Activated CD8-positive, alpha-beta memory T cell treated with anti-CD3 and anti-CD28 coated beads, Interleukin-2, amount 10 ng/mL, durations not matched to agents 7 days and 5 days (primary cell): ENCODE results near the gene CACNA1C. TPM values are rescaled to one million over a fixed set of nuclear protein-coding genes. Genes with fewer than 3 reads are reported as not detected.

Experiments used
- ATAC-seq: fragments of 150-1000 bp; cut with Tn5 transposase; one replicate; pipeline ENCODE4 v1.10.0; 2021; ENCODE audit warnings: moderate library complexity
- CTCF ChIA-PET: fragments of 350-600 bp; sonication (Branson Sonifier 250); formaldehyde crosslinking; loops from one replicate; lab custom pipeline; 2021; ENCODE audit warnings: antibody characterized with exemption; lab: Charles Lee
- DNase-seq: peaks from one replicate; pipeline ENCODE4 v3.0.0-alpha.2; 2020
- H3K27ac Mint-ChIP-seq: one replicate; pipeline ENCODE4 v1.8.0; 2021; ENCODE audit warnings: mild to moderate bottlenecking, mixed read lengths
- H3K27me3 Mint-ChIP-seq: one replicate; pipeline ENCODE4 v1.8.0; 2021; ENCODE audit warnings: mixed read lengths
- H3K36me3 Mint-ChIP-seq: one replicate; pipeline ENCODE4 v1.8.0; 2021; ENCODE audit warnings: mild to moderate bottlenecking, mixed read lengths
- H3K4me1 Mint-ChIP-seq: one replicate; pipeline ENCODE4 v1.8.0; 2021; ENCODE audit warnings: mixed read lengths
- H3K4me3 Mint-ChIP-seq: one replicate; pipeline ENCODE4 v1.8.0; 2021; ENCODE audit warnings: mild to moderate bottlenecking, moderate library complexity, mixed read lengths
- H3K9me3 Mint-ChIP-seq: one replicate; pipeline ENCODE4 v1.8.0; 2022; ENCODE audit warnings: low read depth, mixed read lengths
- total RNA-seq, 2 experiments: library from RNA; stranded (reverse); gene quantifications; one replicate each; pipeline ENCODE4 v1.2.3, GENCODE V29; 2021

CACNA1C gene
- total RNA-seq, 2 experiments from 2014 or later, result 0.14 to 0.26 TPM

- H3K27ac Mint-ChIP-seq, result no peak overlapping the region
- peaks cover 23% of the 10 kb centered on the region for H3K27me3 Mint-ChIP-seq
- DNase-seq, result no peak
- no peaks in the 10 kb centered on the region for H3K36me3 Mint-ChIP-seq
- no peaks in the 10 kb centered on the region for H3K4me1 Mint-ChIP-seq
- no peaks in the 10 kb centered on the region for H3K9me3 Mint-ChIP-seq
- CTCF ChIA-PET, result interaction anchor here (1.2 kb wide), 1 partner anchor 222 kb away, joined by 3 read pairs; no protein-coding TSS in a partner anchor
- H3K4me3 Mint-ChIP-seq, result no peak overlapping the region
- no peak for ATAC-seq
Observed at GRCh38 chr12:2286047-2286446, 233.3 kb downstream of the CACNA1C start.

GRCh38 chr12:2286461-2287131 lies 233.8 kb downstream of the CACNA1C start:
- no peaks in the 10 kb centered on the region for H3K9me3 Mint-ChIP-seq
- H3K27me3 Mint-ChIP-seq, result peaks cover 21% of the 10 kb centered on the region
- H3K27ac Mint-ChIP-seq, result no peak overlapping the region
- H3K4me3 Mint-ChIP-seq, result no peak overlapping the region
- ATAC-seq, result no peak
- H3K4me1 Mint-ChIP-seq, result no peaks in the 10 kb centered on the region
- CTCF ChIA-PET, result no interaction called here
- no peaks in the 10 kb centered on the region for H3K36me3 Mint-ChIP-seq
- DNase-seq, result no peak

GRCh38 chr12:2287151-2287550 lies 234.4 kb downstream of the CACNA1C start:
- Mint-ChIP-seq H3K27me3 (peaks cover 21% of the 10 kb centered on the region), H3K27ac (no peak overlapping the region), H3K4me3 (no peak overlapping the region), H3K9me3 (no peaks in the 10 kb centered on the region), H3K4me1 (no peaks in the 10 kb centered on the region), H3K36me3 (no peaks in the 10 kb centered on the region)
- CTCF ChIA-PET, result no interaction called here
- ATAC-seq (no peak), DNase-seq (no peak)

GRCh38 chr12:2287589-2287988 lies 234.8 kb downstream of the CACNA1C start:
- DNase-seq (no peak), ATAC-seq (no peak)
- no peaks in the 10 kb centered on the region for H3K36me3 Mint-ChIP-seq
- H3K9me3 Mint-ChIP-seq, result no peaks in the 10 kb centered on the region
- no peaks in the 10 kb centered on the region for H3K4me1 Mint-ChIP-seq
- no peak overlapping the region for H3K4me3 Mint-ChIP-seq
- CTCF ChIA-PET, result no interaction called here
- peaks cover 21% of the 10 kb centered on the region for H3K27me3 Mint-ChIP-seq
- no peak overlapping the region for H3K27ac Mint-ChIP-seq

- Mint-ChIP-seq H3K4me3 (no peak overlapping the region), H3K4me1 (no peaks in the 10 kb centered on the region), H3K36me3 (no peaks in the 10 kb centered on the region), H3K27me3 (peaks cover 17% of the 10 kb centered on the region), H3K27ac (no peak overlapping the region), H3K9me3 (no peaks in the 10 kb centered on the region)
- CTCF ChIA-PET, result no interaction called here
- no peak for ATAC-seq
- DNase-seq, result no peak
Observed at GRCh38 chr12:2288001-2288400, 235.2 kb downstream of the CACNA1C start.

- peaks cover 13% of the 10 kb centered on the region for H3K27me3 Mint-ChIP-seq
- H3K4me3 Mint-ChIP-seq, result no peak overlapping the region
- ATAC-seq, result no peak
- DNase-seq, result no peak
- no peak overlapping the region for H3K27ac Mint-ChIP-seq
- H3K9me3 Mint-ChIP-seq, result no peaks in the 10 kb centered on the region
- H3K36me3 Mint-ChIP-seq, result no peaks in the 10 kb centered on the region
- CTCF ChIA-PET, result no interaction called here
- no peaks in the 10 kb centered on the region for H3K4me1 Mint-ChIP-seq
Observed at GRCh38 chr12:2288471-2288870, 235.7 kb downstream of the CACNA1C start.

GRCh38 chr12:2288875-2289274 lies 236.1 kb downstream of the CACNA1C start:
- ATAC-seq (no peak), DNase-seq (no peak)
- H3K9me3 Mint-ChIP-seq, result no peaks in the 10 kb centered on the region
- CTCF ChIA-PET, result no interaction called here
- peaks cover 10% of the 10 kb centered on the region for H3K27me3 Mint-ChIP-seq
- H3K4me1 Mint-ChIP-seq, result no peaks in the 10 kb centered on the region
- H3K27ac Mint-ChIP-seq, result no peak overlapping the region
- no peak overlapping the region for H3K4me3 Mint-ChIP-seq
- no peaks in the 10 kb centered on the region for H3K36me3 Mint-ChIP-seq

GRCh38 chr12:2289525-2289924 lies 236.7 kb downstream of the CACNA1C start:
- peaks cover 6% of the 10 kb centered on the region for H3K27me3 Mint-ChIP-seq
- no peaks in the 10 kb centered on the region for H3K36me3 Mint-ChIP-seq
- H3K27ac Mint-ChIP-seq, result no peak overlapping the region
- CTCF ChIA-PET, result interaction anchor here (1.0 kb wide), 1 partner anchor 233 kb away, joined by 3 read pairs; no protein-coding TSS in a partner anchor
- H3K4me3 Mint-ChIP-seq, result no peak overlapping the region
- no peak for DNase-seq
- no peaks in the 10 kb centered on the region for H3K9me3 Mint-ChIP-seq
- peaks cover 1% of the 10 kb centered on the region for H3K4me1 Mint-ChIP-seq
- no peak for ATAC-seq

GRCh38 chr12:2290091-2290490 lies 237.3 kb downstream of the CACNA1C start:
- H3K4me1 Mint-ChIP-seq, result peaks cover 4% of the 10 kb centered on the region

GRCh38 chr12:2290516-2291065 lies 237.8 kb downstream of the CACNA1C start:
- CTCF ChIA-PET, result interaction anchor here (0.9 to 1.6 kb wide), 6 partner anchors 9 to 234 kb away, joined by 3 to 5 read pairs (median 4); no protein-coding TSS in a partner anchor
- no peak overlapping the region for H3K4me3 Mint-ChIP-seq
- ATAC-seq (no peak), DNase-seq (no peak)
- peaks cover 6% of the 10 kb centered on the region for H3K4me1 Mint-ChIP-seq
- H3K27me3 Mint-ChIP-seq, result no peaks in the 10 kb centered on the region
- H3K9me3 Mint-ChIP-seq, result no peaks in the 10 kb centered on the region
- H3K27ac Mint-ChIP-seq, result no peak overlapping the region
- no peaks in the 10 kb centered on the region for H3K36me3 Mint-ChIP-seq

More at GRCh38 chr12:2290091-2290490, 237.3 kb downstream of the CACNA1C start:
- Mint-ChIP-seq H3K9me3 (no peaks in the 10 kb centered on the region), H3K4me3 (no peak overlapping the region), H3K27me3 (peaks cover under 1% of the 10 kb centered on the region), H3K36me3 (no peaks in the 10 kb centered on the region), H3K27ac (no peak overlapping the region)
- CTCF ChIA-PET, result interaction anchor here (0.9 to 1.6 kb wide), 3 partner anchors 10 to 234 kb away, joined by 3 to 5 read pairs (median 4); no protein-coding TSS in a partner anchor
- ATAC-seq (no peak), DNase-seq (no peak)

- Mint-ChIP-seq H3K27me3 (no peaks in the 10 kb centered on the region), H3K9me3 (no peaks in the 10 kb centered on the region), H3K4me3 (no peak overlapping the region), H3K4me1 (peaks cover 6% of the 10 kb centered on the region), H3K27ac (no peak overlapping the region), H3K36me3 (no peaks in the 10 kb centered on the region)
- CTCF ChIA-PET, result interaction anchor here (0.7 to 1.6 kb wide), 6 partner anchors 9 to 234 kb away, joined by 3 to 5 read pairs (median 4); no protein-coding TSS in a partner anchor
- no peak for ATAC-seq
- peak; percentile 49 for DNase-seq
Observed at GRCh38 chr12:2291182-2291832, 238.5 kb downstream of the CACNA1C start.

GRCh38 chr12:2291947-2292346 lies 239.2 kb downstream of the CACNA1C start:
- H3K27me3 Mint-ChIP-seq, result no peaks in the 10 kb centered on the region
- H3K36me3 Mint-ChIP-seq, result no peaks in the 10 kb centered on the region
- no peak for DNase-seq
- peaks cover 6% of the 10 kb centered on the region for H3K4me1 Mint-ChIP-seq
- no peak overlapping the region for H3K4me3 Mint-ChIP-seq
- no peak for ATAC-seq
- CTCF ChIA-PET, result interaction anchor here (0.7 to 1.6 kb wide), 5 partner anchors 10 to 235 kb away, joined by 3 to 5 read pairs (median 4); no protein-coding TSS in a partner anchor
- H3K27ac Mint-ChIP-seq, result no peak overlapping the region
- H3K9me3 Mint-ChIP-seq, result no peaks in the 10 kb centered on the region

- Mint-ChIP-seq H3K4me3 (no peak overlapping the region), H3K27me3 (no peaks in the 10 kb centered on the region), H3K4me1 (peaks cover 6% of the 10 kb centered on the region), H3K9me3 (no peaks in the 10 kb centered on the region), H3K36me3 (no peaks in the 10 kb centered on the region), H3K27ac (no peak overlapping the region)
- CTCF ChIA-PET, result interaction anchor here (1.2 kb wide), 1 partner anchor 111 kb away, joined by 3 read pairs; no protein-coding TSS in a partner anchor
- DNase-seq, result no peak
- ATAC-seq, result no peak
Observed at GRCh38 chr12:2292560-2292959, 239.8 kb downstream of the CACNA1C start.
